ENCODE measurements around the gene GPATCH2. TPM values are rescaled to one million over a fixed set of nuclear protein-coding genes. Genes with fewer than 3 reads are reported as not detected.

GPATCH2 gene
- total and polyA plus RNA-seq, 2 donors (not counting 1 experiment from before 2014, with no cell fraction given), result 4.7 to 14.7 TPM

- Mint-ChIP-seq H3K4me1 (peaks cover 8% of the 10 kb centered on the region), H3K9me3 (ENCODE audit: insufficient read depth) (no peaks in the 10 kb centered on the region), H3K27ac (no peak overlapping the region), H3K27me3 (no peaks in the 10 kb centered on the region), H3K4me3 (no peak overlapping the region)
- ChIA-PET POLR2A (no interaction called here), CTCF (no interaction called here)
- Histone ChIP-seq H3K4me3 (ENCODE audit: control extremely low read depth in 1 of 5, extremely low read depth in 1 of 5, insufficient read depth in 1 of 5, low read depth in 2 of 5, low read length in 4 of 5) (no peak overlapping the region), H3K9me3 (ENCODE audit: control extremely low read depth in 1 of 3, control insufficient read depth in 2 of 3, insufficient read depth in 1 of 3, low read length in 2 of 3) (no peaks in the 10 kb centered on the region), H3K4me2 (replicated peaks; ENCODE audit: low read depth, low read length, poor library complexity, severe bottlenecking) (no peak overlapping the region), H2AFZ (ENCODE audit: insufficient read depth, low read depth, low read length, poor library complexity, severe bottlenecking) (no peak overlapping the region), H3K27me3 (replicated peaks in 1 of 4; ENCODE audit: control extremely low read depth in 1 of 4, control insufficient read depth in 3 of 4, insufficient read depth in 4 of 4, low read length in 3 of 4) (no peaks in the 10 kb centered on the region), H3K4me1 (ENCODE audit: control insufficient read depth in 2 of 2, insufficient read depth in 2 of 2, low read length in 2 of 2) (no peaks in the 10 kb centered on the region), H3K79me2 (ENCODE audit: control insufficient read depth, insufficient read depth, low read length) (no peaks in the 10 kb centered on the region), H4K20me1 (ENCODE audit: control insufficient read depth, insufficient read depth, low read length, poor library complexity, severe bottlenecking) (no peaks in the 10 kb centered on the region), H3K27ac (ENCODE audit: low read length in 2 of 2) (no peak overlapping the region), H3K9ac (ENCODE audit: low read length) (no peak overlapping the region), H3K36me3 (replicated peaks in 1 of 2; ENCODE audit: control extremely low read depth in 1 of 2, control insufficient read depth in 1 of 2, extremely low read depth in 1 of 2, insufficient read depth in 2 of 2, low read length in 1 of 2) (no peaks in the 10 kb centered on the region)
- TF ChIP-seq CTCF (IDR thresholded peaks at IDR 0.05), result no peak
- no peak for TF ChIP-seq EZH2 (IDR thresholded peaks at IDR 0.05; ENCODE audit: borderline replicate concordance, insufficient read depth, low read depth, low read length, poor library complexity, severe bottlenecking)
- DNase-seq, result no peak
- ATAC-seq (ENCODE audit: low read depth), result no peak
- intact Hi-C loops (cut with micrococcal nuclease), result no loop called here
Observed at GRCh38 chr1:217495249-217495648, 135.6 kb downstream of the GPATCH2 start.

DNA sequence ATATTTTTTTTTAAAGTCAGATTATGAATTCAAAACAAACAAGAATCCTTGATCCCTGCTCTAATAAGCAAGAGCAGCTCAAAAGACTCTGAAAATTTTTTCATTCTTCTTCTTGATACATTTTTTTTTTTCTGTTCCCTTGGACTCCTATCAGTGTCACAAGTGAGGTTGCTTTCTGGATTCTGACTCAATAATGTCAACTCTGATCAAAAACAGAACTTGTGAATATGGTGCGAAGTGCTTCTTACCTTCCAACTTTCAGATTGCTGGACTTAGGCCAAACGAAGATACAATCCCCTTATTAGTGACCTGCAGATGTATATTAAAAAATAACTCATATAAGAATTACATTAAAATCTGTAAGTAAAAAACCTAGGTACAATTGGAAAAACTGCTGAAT lies 136.1 kb downstream of the GPATCH2 start:
- H3K4me1 ChIP-seq (ENCODE audit: control insufficient read depth in 2 of 2, insufficient read depth in 2 of 2, low read length in 2 of 2), result no peaks in the 10 kb centered on the region
- DNase-seq, result no peak
- Mint-ChIP-seq H3K27ac (no peak overlapping the region), H3K4me1 (peaks cover 8% of the 10 kb centered on the region), H3K4me3 (no peak overlapping the region), H3K27me3 (no peaks in the 10 kb centered on the region), H3K9me3 (ENCODE audit: insufficient read depth) (no peaks in the 10 kb centered on the region)
- no peaks in the 10 kb centered on the region for H3K27me3 ChIP-seq (replicated peaks in 1 of 4; ENCODE audit: control extremely low read depth in 1 of 4, control insufficient read depth in 3 of 4, insufficient read depth in 4 of 4, low read length in 3 of 4)
- no peaks in the 10 kb centered on the region for H3K79me2 ChIP-seq (ENCODE audit: control insufficient read depth, insufficient read depth, low read length)
- H3K36me3 ChIP-seq (replicated peaks in 1 of 2; ENCODE audit: control extremely low read depth in 1 of 2, control insufficient read depth in 1 of 2, extremely low read depth in 1 of 2, insufficient read depth in 2 of 2, low read length in 1 of 2), result no peaks in the 10 kb centered on the region
- H4K20me1 ChIP-seq (ENCODE audit: control insufficient read depth, insufficient read depth, low read length, poor library complexity, severe bottlenecking), result no peaks in the 10 kb centered on the region
- no CpG with 5 or more reads among the region's 2 CpGs for WGBS (ENCODE audit: insufficient coverage)
- intact Hi-C loops (cut with micrococcal nuclease), result no loop called here
- H3K9ac ChIP-seq (ENCODE audit: low read length), result no peak overlapping the region
- no peak overlapping the region for H2AFZ ChIP-seq (ENCODE audit: insufficient read depth, low read depth, low read length, poor library complexity, severe bottlenecking)
- ChIA-PET CTCF (no interaction called here), POLR2A (no interaction called here)
- H3K27ac ChIP-seq (ENCODE audit: low read length in 2 of 2), result no peak overlapping the region
- H3K4me2 ChIP-seq (replicated peaks; ENCODE audit: low read depth, low read length, poor library complexity, severe bottlenecking), result no peak overlapping the region
- no peaks in the 10 kb centered on the region for H3K9me3 ChIP-seq (ENCODE audit: control extremely low read depth in 1 of 3, control insufficient read depth in 2 of 3, insufficient read depth in 1 of 3, low read length in 2 of 3)
- no peak overlapping the region for H3K4me3 ChIP-seq (ENCODE audit: control extremely low read depth in 1 of 5, extremely low read depth in 1 of 5, insufficient read depth in 1 of 5, low read depth in 2 of 5, low read length in 4 of 5)
- ATAC-seq (ENCODE audit: low read depth), result no peak
- TF ChIP-seq EZH2 (IDR thresholded peaks at IDR 0.05; ENCODE audit: borderline replicate concordance, insufficient read depth, low read depth, low read length, poor library complexity, severe bottlenecking) (no peak), CTCF (IDR thresholded peaks at IDR 0.05) (no peak)
